HG02759 (cell line): ENCODE data around the gene SDK1.
"Not testable (repeated sequence)": the region's sequence is repeated elsewhere in the genome, so short reads cannot be mapped to it uniquely, and the experiment has no call there.

ENCODE experiments used
- ATAC-seq: cut with Tn5 transposase; IDR thresholded peaks from one replicate; pipeline ENCODE4 v1.9.1; 2021; ENCODE audit warnings: mild to moderate bottlenecking, moderate library complexity; ENCODE audit not compliant: unreplicated experiment

Gene SDK1

DNA sequence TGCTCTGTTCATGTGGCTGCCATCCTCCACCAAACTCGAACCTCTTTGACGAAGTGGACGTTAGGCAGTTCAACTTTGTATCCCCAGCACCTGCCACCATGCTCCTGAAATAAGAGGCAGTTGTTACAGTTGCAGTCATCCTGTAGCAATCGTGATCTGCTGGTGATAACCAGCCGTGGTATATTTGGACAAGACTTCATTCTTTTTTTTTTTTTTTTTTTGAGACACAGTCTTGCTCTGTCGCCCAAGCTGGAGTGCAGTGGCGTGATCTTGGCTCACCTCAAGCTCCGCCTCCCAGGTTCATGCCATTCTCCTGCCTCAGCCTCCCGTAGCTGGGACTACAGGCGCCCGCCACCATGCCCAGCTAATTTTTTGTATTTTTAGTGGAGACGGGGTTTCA, 640.7 kb downstream of the SDK1 start:
- ATAC-seq: not testable (repeated sequence)

DNA sequence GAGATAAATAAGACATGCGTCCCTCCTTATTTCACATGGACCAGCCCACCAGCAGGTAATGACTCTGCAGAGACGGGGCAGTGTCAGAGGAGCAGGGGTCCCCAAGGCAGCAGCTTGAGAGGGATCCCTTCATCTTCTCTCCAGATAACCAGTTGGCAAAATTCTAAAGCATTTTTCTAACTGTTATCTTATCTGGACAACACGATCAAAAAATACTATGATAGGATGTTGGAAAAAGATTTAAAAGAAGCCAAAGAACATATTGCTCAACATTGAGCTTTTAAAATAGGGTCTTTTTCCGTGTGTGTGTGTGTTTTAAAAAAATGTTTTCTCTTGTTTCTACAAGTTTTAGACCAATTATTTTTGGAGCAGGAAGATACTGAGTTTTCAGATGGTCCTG, 641.2 kb downstream of the SDK1 start:
- ATAC-seq: no peak

DNA sequence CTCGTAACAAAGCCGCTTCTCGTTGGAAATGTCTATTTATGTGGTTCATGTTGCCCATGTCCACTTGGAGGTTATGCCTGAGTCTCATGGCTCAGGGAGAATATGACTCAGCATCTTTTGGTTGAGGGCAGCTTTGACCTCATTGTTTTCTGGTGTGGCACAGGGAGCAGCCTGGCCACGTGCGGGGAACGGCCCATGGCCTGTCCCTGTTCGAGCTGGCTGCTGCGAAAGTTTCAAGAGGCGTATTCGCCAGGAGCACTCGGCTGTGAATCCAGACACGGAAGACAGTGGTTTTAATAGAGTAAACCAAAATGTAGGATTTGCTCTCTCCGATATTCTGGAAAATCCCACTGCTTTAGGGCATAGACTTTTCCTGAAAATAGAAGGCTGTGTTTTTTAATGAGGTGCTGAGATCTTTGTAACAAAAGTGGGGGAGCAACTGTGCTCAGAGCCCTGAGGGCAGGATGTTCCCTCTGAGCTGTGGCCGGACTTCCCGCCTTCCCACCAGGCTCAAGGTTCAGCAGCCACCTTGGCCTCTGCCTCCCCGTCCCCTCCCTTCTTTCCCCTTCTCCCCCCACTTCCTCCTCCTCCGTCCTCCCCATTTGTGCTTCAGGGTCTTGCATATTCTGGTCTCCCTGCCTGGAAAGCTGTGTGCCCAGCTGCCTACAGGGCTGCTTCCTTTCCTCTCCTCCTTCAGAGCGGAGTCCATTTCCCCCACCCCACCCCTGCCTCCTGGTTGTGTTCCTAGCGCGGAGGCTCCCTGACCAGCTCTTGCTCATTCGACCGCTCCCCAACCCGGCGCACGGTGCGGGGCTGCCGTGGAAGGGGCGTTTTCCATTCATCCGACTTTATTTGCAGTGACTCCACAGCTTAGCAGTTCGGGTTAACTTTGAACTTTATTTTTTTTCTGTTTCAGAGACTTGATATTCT, 642.0 kb downstream of the SDK1 start:
- no peak for ATAC-seq

DNA sequence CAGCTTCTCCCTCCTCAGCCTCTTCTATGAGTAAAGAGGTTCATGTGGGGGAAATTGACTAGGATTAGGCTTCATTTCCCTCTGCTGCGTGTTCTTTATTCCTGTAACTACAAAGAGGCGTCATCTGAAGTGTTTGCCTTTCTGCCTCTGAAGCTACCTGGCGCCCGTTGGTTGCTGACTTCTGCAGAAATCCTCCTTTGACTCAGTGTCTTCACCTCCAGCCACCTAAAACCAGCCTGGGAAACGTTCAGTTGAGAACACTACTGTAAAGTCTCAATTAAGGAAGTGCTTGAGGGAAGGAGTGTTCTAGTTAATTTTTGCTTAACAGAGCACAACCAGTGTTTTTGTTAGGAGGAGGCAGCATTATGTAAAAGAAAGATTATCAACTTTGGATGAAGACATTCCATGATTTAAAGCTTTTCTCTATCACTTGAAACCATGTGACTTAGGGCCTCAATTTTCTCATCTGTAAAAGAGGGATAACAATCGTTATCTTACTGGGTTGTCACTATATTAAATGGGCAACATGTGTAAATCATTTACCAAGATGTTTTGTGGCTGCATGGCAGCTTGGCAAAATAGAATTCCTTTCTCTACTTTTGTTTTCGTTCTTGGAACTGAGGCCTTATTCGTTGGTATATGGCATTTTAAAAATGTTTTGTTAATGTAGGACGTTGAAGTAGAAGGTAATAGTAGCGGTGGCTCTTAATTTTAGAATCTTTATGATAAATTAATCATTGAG, 642.9 kb downstream of the SDK1 start:
- no peak for ATAC-seq

DNA sequence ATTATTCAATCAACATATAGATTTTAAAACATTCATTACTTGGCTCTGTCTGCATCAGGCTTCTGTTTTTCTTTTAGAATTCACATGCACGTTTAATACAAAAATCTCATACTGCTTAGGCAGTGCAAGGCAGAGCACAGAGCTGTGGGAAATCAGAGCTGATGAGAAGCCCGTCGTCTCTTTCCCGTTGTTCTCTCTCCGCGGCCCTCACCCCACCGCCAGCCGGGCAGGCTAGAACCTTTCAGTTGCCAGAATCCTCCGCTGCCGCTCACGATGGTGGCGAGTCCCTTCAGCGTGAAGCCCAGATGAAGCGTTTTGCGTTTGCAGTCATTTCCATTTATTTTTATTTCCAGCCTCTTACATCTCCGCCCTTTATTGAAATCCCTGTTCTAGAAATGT, 648.2 kb downstream of the SDK1 start:
- ATAC-seq: no peak

DNA sequence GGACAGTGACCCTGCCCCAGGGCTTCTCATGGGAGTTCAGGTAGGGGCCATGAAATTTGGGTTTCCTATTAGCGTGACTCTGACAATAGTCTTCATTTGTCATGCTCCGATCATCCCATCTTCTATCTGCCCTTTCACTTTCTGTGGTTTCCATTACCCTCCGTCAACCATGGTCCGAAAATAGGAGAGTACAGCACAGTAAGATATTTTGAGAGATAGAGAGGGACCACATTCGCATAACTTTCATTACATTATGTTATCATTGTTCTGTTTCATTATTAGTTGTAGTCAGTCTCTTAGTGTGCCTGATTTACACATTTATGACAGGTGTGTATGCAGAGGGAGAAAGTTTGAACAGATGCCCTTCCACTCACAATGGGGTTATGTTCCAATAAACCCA, 649.2 kb downstream of the SDK1 start:
- peak; percentile 86 for ATAC-seq

DNA sequence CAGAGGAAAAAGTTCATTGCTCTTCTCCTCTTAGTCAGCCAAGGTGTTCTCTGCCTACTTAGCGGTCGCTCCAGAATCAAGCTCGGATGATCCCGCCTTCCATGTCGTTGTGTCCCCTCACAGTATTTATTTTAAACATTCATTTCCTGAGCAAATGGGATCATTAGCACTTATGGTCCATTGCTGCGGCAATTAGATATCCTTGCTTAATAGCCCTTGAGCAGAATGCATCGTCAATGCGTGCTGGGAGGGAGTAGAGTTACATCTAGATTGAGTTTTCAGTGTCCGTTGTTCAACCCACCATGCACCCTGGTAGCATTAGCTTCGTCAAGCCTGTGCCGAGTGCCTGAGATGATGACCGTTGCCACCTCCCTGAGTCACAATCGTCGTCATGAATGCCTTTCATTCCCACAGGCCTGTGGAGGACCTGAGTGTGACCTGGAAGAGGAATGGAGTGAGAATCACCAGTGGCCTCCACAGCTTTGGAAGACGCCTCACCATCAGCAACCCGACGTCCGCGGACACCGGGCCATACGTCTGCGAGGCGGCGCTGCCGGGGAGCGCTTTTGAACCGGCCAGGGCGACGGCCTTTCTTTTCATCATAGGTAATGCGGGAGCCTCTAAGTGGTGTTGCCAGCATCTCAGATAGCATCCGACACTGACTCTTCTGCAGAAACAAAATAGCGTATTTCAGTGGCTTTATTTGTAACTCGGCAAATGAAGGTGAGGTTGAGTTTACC, 650.4 kb downstream of the SDK1 start:
- no peak for ATAC-seq

DNA sequence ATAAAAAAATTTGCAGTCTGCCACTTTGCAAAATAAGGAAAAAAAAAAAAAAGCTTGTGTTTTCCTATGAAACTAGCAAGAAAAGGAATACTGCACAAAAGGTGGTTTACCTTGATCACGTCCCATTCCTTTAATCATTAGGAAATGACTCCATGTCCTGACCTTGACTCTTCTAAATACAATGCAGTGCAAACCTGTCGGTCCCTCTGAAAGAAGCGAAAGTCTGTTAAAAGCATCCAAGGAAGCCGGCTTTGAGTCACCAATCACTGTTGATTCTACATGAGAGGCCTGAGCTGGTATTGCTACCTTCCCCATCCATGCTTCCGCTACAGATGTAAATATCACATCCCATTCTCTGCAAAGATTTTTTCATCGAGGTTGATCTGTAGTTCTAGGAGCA, 652.1 kb downstream of the SDK1 start:
- no peak for ATAC-seq

GRCh38 chr7:3953946-3954345, 652.9 kb downstream of the SDK1 start:
- no peak for ATAC-seq

- ATAC-seq: no peak
Observed at GRCh38 chr7:3955026-3955425, 654.0 kb downstream of the SDK1 start.

GRCh38 chr7:3955751-3956696, 655.0 kb downstream of the SDK1 start:
- ATAC-seq: peak; percentile 79

GRCh38 chr7:3956949-3957348, 655.9 kb downstream of the SDK1 start:
- peak; percentile 61 for ATAC-seq

DNA sequence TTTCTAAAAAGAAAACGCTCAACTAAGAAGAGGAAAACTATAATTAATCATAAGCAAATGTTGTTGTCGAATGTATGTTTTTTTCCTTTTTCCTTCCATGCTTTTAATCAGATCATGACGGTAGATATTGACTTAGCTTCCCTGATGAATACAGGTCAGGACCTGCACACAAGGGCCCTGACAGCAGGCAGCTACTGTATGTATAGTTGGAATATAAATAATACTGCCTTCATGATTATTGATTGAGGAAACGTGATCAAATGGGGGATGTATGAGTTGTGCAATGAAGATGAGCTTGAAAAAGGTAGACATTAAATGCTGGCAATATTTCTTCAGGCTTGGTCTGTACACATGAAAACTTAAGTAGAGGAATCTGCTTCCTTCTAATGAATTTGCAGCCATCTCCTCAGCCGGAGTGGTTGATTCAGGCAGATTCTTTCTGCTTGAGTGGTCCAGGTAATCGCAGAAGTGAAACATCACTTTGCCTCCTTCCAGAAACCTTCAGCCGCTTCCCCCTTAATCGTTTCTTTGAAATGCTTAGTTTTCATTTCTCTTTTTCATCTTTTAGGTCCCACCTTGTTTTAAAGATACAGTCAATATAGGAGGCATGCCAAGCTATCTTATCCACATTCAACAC, 656.5 kb downstream of the SDK1 start:
- no peak for ATAC-seq

GRCh38 chr7:3958109-3958483, 657.0 kb downstream of the SDK1 start:
- ATAC-seq: no peak

- no peak for ATAC-seq
Observed at GRCh38 chr7:3959364-3959763, 658.3 kb downstream of the SDK1 start.

DNA sequence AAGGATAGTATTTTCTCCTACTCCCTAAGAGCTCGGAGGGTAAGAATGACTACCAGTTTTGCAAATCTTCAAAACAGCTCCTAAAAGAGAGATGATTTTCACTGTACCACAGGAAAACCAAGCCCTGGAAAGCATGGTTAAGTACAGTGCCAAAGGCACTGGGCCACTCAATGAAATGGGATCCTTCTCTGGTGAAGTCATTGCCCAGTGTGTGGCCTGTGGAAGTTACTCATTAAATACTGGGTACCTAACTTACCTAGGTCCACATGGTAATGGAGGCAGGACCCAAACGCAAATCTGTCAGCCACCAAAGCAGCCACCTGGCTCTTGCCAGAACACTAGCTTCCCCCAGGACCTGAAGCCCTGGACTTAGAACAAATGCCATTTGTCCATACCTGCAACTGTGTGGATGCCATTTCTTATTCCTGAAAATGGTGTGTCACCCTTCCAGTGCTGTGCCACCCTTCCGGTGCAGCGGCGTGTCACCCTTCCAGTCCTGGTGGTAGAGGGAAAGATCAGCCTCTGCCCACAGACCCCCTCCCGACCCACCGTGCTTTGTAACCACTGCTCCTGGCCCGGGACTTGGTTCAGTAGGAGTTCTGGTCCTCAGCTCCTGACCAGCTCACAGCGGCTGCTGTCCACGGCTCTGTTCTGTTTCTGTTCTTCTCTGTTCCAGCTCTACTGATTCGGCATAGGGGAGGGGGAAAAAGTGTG, 659.2 kb downstream of the SDK1 start:
- no peak for ATAC-seq

DNA sequence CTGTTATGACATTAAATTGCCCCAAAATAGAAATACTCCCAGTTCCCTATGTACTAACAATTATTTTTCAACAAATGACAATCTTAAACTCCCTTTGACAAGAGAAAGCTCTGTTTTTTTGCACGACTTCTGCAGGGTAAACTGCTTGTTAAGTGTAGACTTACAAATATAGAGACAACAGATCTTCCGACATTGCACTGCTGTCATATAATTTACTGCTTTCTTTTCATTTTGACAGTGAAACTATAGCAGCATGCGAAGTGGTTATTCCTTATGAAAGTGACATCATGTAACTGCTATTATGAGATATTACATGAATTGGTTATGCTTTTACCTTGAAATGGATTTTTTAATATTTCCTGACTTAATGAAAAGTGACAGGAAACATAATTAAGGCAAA, 659.9 kb downstream of the SDK1 start:
- no peak for ATAC-seq

DNA sequence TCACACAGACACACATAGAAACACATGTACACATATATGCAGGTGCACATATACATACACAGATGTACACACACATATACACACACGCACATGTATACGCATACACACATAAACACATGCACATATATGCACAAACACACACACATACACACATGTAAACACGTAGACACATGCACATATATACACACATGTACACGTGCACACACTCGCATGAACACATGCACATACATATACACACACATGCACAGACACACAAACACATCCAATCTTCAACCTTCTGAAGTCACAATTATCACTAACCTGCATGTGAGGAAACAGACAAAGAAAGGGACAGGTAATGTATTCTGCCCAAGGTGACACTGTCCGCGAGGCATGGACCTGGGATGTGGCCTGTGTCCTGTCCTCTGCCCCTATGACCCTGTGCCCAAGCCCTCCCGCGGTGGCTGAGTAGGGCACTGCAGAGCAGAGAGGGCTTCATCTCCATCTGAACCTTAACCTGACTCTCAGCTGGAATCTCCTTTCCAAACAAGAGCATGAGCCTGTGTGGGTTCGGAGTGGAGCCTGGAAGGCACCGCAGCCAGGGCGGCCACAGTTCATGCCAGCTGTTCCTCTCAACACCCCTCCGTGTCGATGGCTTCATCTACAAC, 660.9 kb downstream of the SDK1 start:
- ATAC-seq: no peak

- not testable (repeated sequence) for ATAC-seq
Observed at GRCh38 chr7:3963768-3964167, 662.7 kb downstream of the SDK1 start.
